ENCODE results near the gene MEN1.

Gene MEN1

GRCh38 chr11:64842366-64842759 is 32.0 kb upstream of the MEN1 start:
- TF ChIP-seq CTCF (IDR thresholded peaks at IDR 0.05; ENCODE audit: poor library complexity, severe bottlenecking) = no peak
- Histone ChIP-seq H3K9me3 (ENCODE audit: severe bottlenecking) (no peaks in the 10 kb centered on the region), H3K27ac (ENCODE audit: poor library complexity, severe bottlenecking) (peak overlapping the region; percentile 99), H3K36me3 (ENCODE audit: low read depth) (peaks cover 39% of the 10 kb centered on the region), H3K4me3 (ENCODE audit: severe bottlenecking) (no peak overlapping the region), H3K27me3 (ENCODE audit: insufficient read depth, poor library complexity, severe bottlenecking) (no peaks in the 10 kb centered on the region), H3K4me1 (ENCODE audit: insufficient read depth, poor library complexity, severe bottlenecking) (peaks cover 12% of the 10 kb centered on the region)
- DNase-seq (ENCODE audit: low spot score) (peak; percentile 69), ATAC-seq (ENCODE audit: low read depth) (peak; percentile 7; the same call in 2 of the 3 replicates)

GRCh38 chr11:64841592-64842365 is 31.4 kb upstream of the MEN1 start:
- H3K4me3 ChIP-seq (ENCODE audit: severe bottlenecking) = no peak overlapping the region
- no peak for TF ChIP-seq CTCF (IDR thresholded peaks at IDR 0.05; ENCODE audit: poor library complexity, severe bottlenecking)
- DNase-seq (ENCODE audit: low spot score) (no peak), ATAC-seq (ENCODE audit: low read depth) (no peak)
- H3K4me1 ChIP-seq (ENCODE audit: insufficient read depth, poor library complexity, severe bottlenecking) = peaks cover 12% of the 10 kb centered on the region
- H3K9me3 ChIP-seq (ENCODE audit: severe bottlenecking) = no peaks in the 10 kb centered on the region
- H3K36me3 ChIP-seq (ENCODE audit: low read depth) = peaks cover 45% of the 10 kb centered on the region
- peak overlapping the region; percentile 99 for H3K27ac ChIP-seq (ENCODE audit: poor library complexity, severe bottlenecking)
- H3K27me3 ChIP-seq (ENCODE audit: insufficient read depth, poor library complexity, severe bottlenecking) = no peaks in the 10 kb centered on the region

- no peaks in the 10 kb centered on the region for H3K27me3 ChIP-seq (ENCODE audit: insufficient read depth, poor library complexity, severe bottlenecking)
- DNase-seq (ENCODE audit: low spot score) (no peak), ATAC-seq (ENCODE audit: low read depth) (no peak)
- H3K4me1 ChIP-seq (ENCODE audit: insufficient read depth, poor library complexity, severe bottlenecking) = peaks cover 21% of the 10 kb centered on the region
- no peak overlapping the region for H3K4me3 ChIP-seq (ENCODE audit: severe bottlenecking)
- H3K27ac ChIP-seq (ENCODE audit: poor library complexity, severe bottlenecking) = no peak overlapping the region
- no peaks in the 10 kb centered on the region for H3K9me3 ChIP-seq (ENCODE audit: severe bottlenecking)
- peaks cover 47% of the 10 kb centered on the region for H3K36me3 ChIP-seq (ENCODE audit: low read depth)
- no peak for TF ChIP-seq CTCF (IDR thresholded peaks at IDR 0.05; ENCODE audit: poor library complexity, severe bottlenecking)
These were observed 29.8 kb upstream of the MEN1 start for GRCh38 chr11:64839887-64840782.

GRCh38 chr11:64839335-64839734 is 29.0 kb upstream of the MEN1 start:
- no peak for TF ChIP-seq CTCF (IDR thresholded peaks at IDR 0.05; ENCODE audit: poor library complexity, severe bottlenecking)
- DNase-seq (ENCODE audit: low spot score) (no peak), ATAC-seq (ENCODE audit: low read depth) (no peak)
- H3K4me1 ChIP-seq (ENCODE audit: insufficient read depth, poor library complexity, severe bottlenecking) = peaks cover 24% of the 10 kb centered on the region
- no peak overlapping the region for H3K4me3 ChIP-seq (ENCODE audit: severe bottlenecking)
- H3K36me3 ChIP-seq (ENCODE audit: low read depth) = peaks cover 51% of the 10 kb centered on the region
- no peaks in the 10 kb centered on the region for H3K27me3 ChIP-seq (ENCODE audit: insufficient read depth, poor library complexity, severe bottlenecking)
- no peaks in the 10 kb centered on the region for H3K9me3 ChIP-seq (ENCODE audit: severe bottlenecking)
- no peak overlapping the region for H3K27ac ChIP-seq (ENCODE audit: poor library complexity, severe bottlenecking)
